Astrocyte (in vitro differentiated cells and primary cell): ENCODE data around the gene LHPP.

ENCODE experiments used
- EZH2 ChIP-seq: IDR thresholded peaks from 2 replicates; pipeline ENCODE4 v1.6.1; 2012; ENCODE audit warnings: mild to moderate bottlenecking, low read length, inconsistent platforms; ENCODE audit not compliant: insufficient read depth
- TF ChIP-seq, protein P1 (sequence below): IDR thresholded peaks from 2 replicates; pipeline ENCODE4 v1.5.1; 2011; ENCODE audit warnings: low read depth, mild to moderate bottlenecking, inconsistent platforms, low read length, moderate library complexity; ENCODE audit not compliant: insufficient read depth

DNA sequence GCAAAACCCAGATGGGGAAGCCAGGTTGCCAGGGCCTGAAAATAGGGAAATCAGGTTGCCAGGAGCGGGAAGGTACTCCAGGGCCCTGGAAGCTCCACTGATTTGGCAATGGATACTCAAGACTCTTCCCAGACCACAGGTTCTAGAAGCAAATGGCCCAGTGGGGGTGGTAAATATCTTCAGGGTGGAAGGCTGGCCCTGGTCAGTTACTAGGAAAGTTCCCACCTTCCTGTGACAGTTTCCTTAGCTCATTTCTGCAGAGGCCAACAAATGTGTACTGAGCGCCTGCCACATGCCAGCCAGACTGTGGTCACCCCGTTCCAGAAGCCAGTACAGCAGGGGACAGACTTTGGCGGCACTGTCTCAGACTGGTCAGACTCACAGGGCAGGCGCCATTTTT, 168.9 kb downstream of the LHPP start:
- TF ChIP-seq, protein P1, sequence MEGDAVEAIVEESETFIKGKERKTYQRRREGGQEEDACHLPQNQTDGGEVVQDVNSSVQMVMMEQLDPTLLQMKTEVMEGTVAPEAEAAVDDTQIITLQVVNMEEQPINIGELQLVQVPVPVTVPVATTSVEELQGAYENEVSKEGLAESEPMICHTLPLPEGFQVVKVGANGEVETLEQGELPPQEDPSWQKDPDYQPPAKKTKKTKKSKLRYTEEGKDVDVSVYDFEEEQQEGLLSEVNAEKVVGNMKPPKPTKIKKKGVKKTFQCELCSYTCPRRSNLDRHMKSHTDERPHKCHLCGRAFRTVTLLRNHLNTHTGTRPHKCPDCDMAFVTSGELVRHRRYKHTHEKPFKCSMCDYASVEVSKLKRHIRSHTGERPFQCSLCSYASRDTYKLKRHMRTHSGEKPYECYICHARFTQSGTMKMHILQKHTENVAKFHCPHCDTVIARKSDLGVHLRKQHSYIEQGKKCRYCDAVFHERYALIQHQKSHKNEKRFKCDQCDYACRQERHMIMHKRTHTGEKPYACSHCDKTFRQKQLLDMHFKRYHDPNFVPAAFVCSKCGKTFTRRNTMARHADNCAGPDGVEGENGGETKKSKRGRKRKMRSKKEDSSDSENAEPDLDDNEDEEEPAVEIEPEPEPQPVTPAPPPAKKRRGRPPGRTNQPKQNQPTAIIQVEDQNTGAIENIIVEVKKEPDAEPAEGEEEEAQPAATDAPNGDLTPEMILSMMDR = no peak
- no peak for TF ChIP-seq EZH2
